Testis (tissue), 3 donors: ENCODE measurements around the gene TCEA2. TPM values are rescaled to one million over a fixed set of nuclear protein-coding genes. Genes with fewer than 3 reads are reported as not detected.

Experiments used
- DNase-seq: peaks from one replicate; pipeline ENCODE4 v3.0.0-alpha.2; 2019
- H3K27ac ChIP-seq, 2 donors: fragments of 200-600 bp; sonication (generic); one replicate each; pipeline ENCODE4 v1.5.1; 2019
- H3K27me3 ChIP-seq: fragments of 200-600 bp; sonication (generic); one replicate; pipeline ENCODE4 v1.5.1; 2019
- H3K36me3 ChIP-seq: fragments of 200-600 bp; sonication (generic); one replicate; pipeline ENCODE4 v1.5.1; 2017; ENCODE audit warnings: low read depth; ENCODE audit errors: missing control alignments
- H3K4me1 ChIP-seq: fragments of 200-600 bp; sonication (generic); one replicate; pipeline ENCODE4 v1.5.1; 2019
- H3K4me3 ChIP-seq, 2 donors: fragments of 200-600 bp; sonication (generic); one replicate each; pipeline ENCODE4 v1.5.1; 2017 to 2019
- H3K9me3 ChIP-seq: fragments of 200-600 bp; sonication (generic); one replicate; pipeline ENCODE4 v1.5.1; 2017
- CTCF ChIP-seq, 3 experiments: fragments of 450-650 bp in 2 of 3; fragments of 200-600 bp in 1 of 3; sonication (generic) in 1 of 3; IDR thresholded peaks; one replicate each; pipeline ENCODE4 v1.5.1; 2016 to 2019; ENCODE audit warnings: antibody characterized with exemption in 3 of 3, mild to moderate bottlenecking in 2 of 3, moderate library complexity in 1 of 3
- POLR2A ChIP-seq: fragments of 450-650 bp; IDR thresholded peaks from one replicate; pipeline ENCODE4 v1.6.1; 2017; ENCODE audit warnings: antibody characterized with exemption, mild to moderate bottlenecking, moderate library complexity
- WGBS, 2 donors: methylation state at CpG; one replicate each; pipeline ENCODE4 v1.1.5; 2018; 5-methylcytosine and 5-hydroxymethylcytosine counted together
- intact Hi-C: fragments of 100-400 bp; cut with DNase I; formaldehyde crosslinking; loops from one replicate; pipeline ENCODE4 v1.15.1; 2023; ENCODE audit warnings: low total_unique reads
- polyA plus RNA-seq: library from polyadenylated mRNA; stranded (reverse); fragments of 350-450 nt; fragmentation: Illumina TruSeq; extraction: RNeasy Lipid Tissue Mini Kit (QIAGEN cat#74804); gene quantifications from one replicate; pipeline ENCODE4 v1.2.3, GENCODE V29; 2014; ENCODE audit warnings: low read depth, low replicate concordance; ENCODE audit not compliant: insufficient read depth
- total RNA-seq, 2 donors: library from RNA; depleted of rRNA; stranded (reverse); fragments of >200 nt; gene quantifications; one replicate each; pipeline ENCODE4 v1.2.3, GENCODE V29; 2016

TCEA2 gene
- total and polyA plus RNA-seq, 3 donors from 2014 or later: 94.5 to 171 (median 126) TPM

- WGBS, 2 donors: 79 to 84% methylated on average over 10 to 12 of the region's 12 CpGs
- Histone ChIP-seq H3K27ac (no peak overlapping the region), H3K36me3 (no peaks in the 10 kb centered on the region), H3K9me3 (no peaks in the 10 kb centered on the region), H3K27me3 (no peaks in the 10 kb centered on the region), H3K4me1 (peaks cover 12% of the 10 kb centered on the region), H3K4me3 (no peak overlapping the region)
- intact Hi-C loops: no loop called here
- DNase-seq: no peak
- no peak for TF ChIP-seq CTCF (IDR thresholded peaks at IDR 0.05)
These were observed 4.5 kb upstream of the TCEA2 start for GRCh38 chr20:64058536-64058935.

- Histone ChIP-seq H3K4me1 (peaks cover 20% of the 10 kb centered on the region), H3K36me3 (no peaks in the 10 kb centered on the region), H3K4me3 (peak overlapping the region; percentile 86 to 91), H3K27me3 (no peaks in the 10 kb centered on the region), H3K27ac (peak overlapping the region; percentile 65 to 85), H3K9me3 (no peaks in the 10 kb centered on the region)
- DNase-seq: no peak
- intact Hi-C loops: no loop called here
- 30 to 38% methylated on average over 2 to 4 of the region's 5 CpGs for WGBS, 2 donors
- TF ChIP-seq CTCF (IDR thresholded peaks at IDR 0.05) (no peak), POLR2A (no peak)
These were observed 762 bp upstream of the TCEA2 start for GRCh38 chr20:64062276-64062595.

- 1% methylated on average over 31 to 44 of the region's 51 CpGs for WGBS, 2 donors
These were observed 569 bp downstream of the TCEA2 start for GRCh38 chr20:64063389-64064144.

GRCh38 chr20:64064145-64064698 lies 1.2 kb downstream of the TCEA2 start:
- peak overlapping the region; percentile 86 to 91 for H3K4me3 ChIP-seq
- H3K27me3 ChIP-seq: no peaks in the 10 kb centered on the region
- H3K9me3 ChIP-seq: no peaks in the 10 kb centered on the region
- DNase-seq: no peak
- peak overlapping the region; percentile 65 to 85 for H3K27ac ChIP-seq
- H3K36me3 ChIP-seq: no peaks in the 10 kb centered on the region
- no peak for TF ChIP-seq CTCF (IDR thresholded peaks at IDR 0.05)
- TF ChIP-seq POLR2A: no peak
- 14% methylated on average over 10 to 12 of the region's 12 CpGs for WGBS, 2 donors
- H3K4me1 ChIP-seq: peaks cover 20% of the 10 kb centered on the region
- intact Hi-C loops: no loop called here

More at GRCh38 chr20:64063389-64064144, 569 bp downstream of the TCEA2 start:
- intact Hi-C loops: no loop called here
- Histone ChIP-seq H3K27me3 (no peaks in the 10 kb centered on the region), H3K36me3 (no peaks in the 10 kb centered on the region), H3K27ac (peak overlapping the region; percentile 65 to 85), H3K4me1 (peaks cover 20% of the 10 kb centered on the region), H3K4me3 (peak overlapping the region; percentile 86 to 91), H3K9me3 (no peaks in the 10 kb centered on the region)
- TF ChIP-seq CTCF (IDR thresholded peaks at IDR 0.05) (no peak), POLR2A (no peak)
- DNase-seq: peak; percentile 69
